WTC11 (cell line): Measurements from ENCODE around the gene RANGAP1. TPM values are rescaled to one million over a fixed set of nuclear protein-coding genes. Genes with fewer than 3 reads are reported as not detected.

ENCODE experiments used
- ATAC-seq: fragments of 200-7000 bp; cut with Tn5 transposase; 2 replicates; pipeline ENCODE4 v1.10.0; 2021; ENCODE audit warnings: mild to moderate bottlenecking, moderate library complexity
- CTCF ChIA-PET: fragments of 300-600 bp; sonication (Branson Sonifier 250); formaldehyde crosslinking; loops from one replicate; lab custom pipeline; 2021; ENCODE audit warnings: antibody characterized with exemption; lab: Charles Lee
- POLR2A ChIA-PET: fragments of 350-600 bp; sonication (Branson Sonifier 250); formaldehyde crosslinking; loops from one replicate; lab custom pipeline; 2021; ENCODE audit warnings: antibody characterized with exemption; lab: Charles Lee
- DNase-seq: peaks from one replicate; pipeline ENCODE4 v3.0.0; 2021; ENCODE audit warnings: low spot score
- H3K27ac Mint-ChIP-seq: 2 replicates; pipeline ENCODE4 v1.8.0; 2021; ENCODE audit warnings: mixed read lengths
- H3K27me3 Mint-ChIP-seq: 2 replicates; pipeline ENCODE4 v1.8.0; 2021; ENCODE audit warnings: low read depth, mild to moderate bottlenecking, moderate library complexity, mixed read lengths
- H3K36me3 Mint-ChIP-seq: 2 replicates; pipeline ENCODE4 v1.8.0; 2021; ENCODE audit warnings: mixed read lengths
- H3K4me1 Mint-ChIP-seq: 2 replicates; pipeline ENCODE4 v1.8.0; 2022; ENCODE audit warnings: mixed read lengths
- H3K4me3 Mint-ChIP-seq: 2 replicates; pipeline ENCODE4 v1.8.0; 2021; ENCODE audit warnings: mild to moderate bottlenecking, moderate library complexity, mixed read lengths
- H3K9me3 Mint-ChIP-seq: 2 replicates; pipeline ENCODE4 v1.8.0; 2021; ENCODE audit warnings: mixed read lengths
- AR ChIP-seq: fragments of 250-450 bp; sonication (Bioruptor Pico); IDR thresholded peaks from 2 replicates; pipeline ENCODE4 v1.9.0; 2021; ENCODE audit warnings: mild to moderate bottlenecking
- ATF1 ChIP-seq: sonication (generic); formaldehyde crosslinking; IDR thresholded peaks from 2 replicates; pipeline ENCODE4 v1.8.1; 2023; ENCODE audit warnings: mild to moderate bottlenecking, moderate library complexity, missing genetic modification reagents
- CBFB ChIP-seq: sonication (generic); formaldehyde crosslinking; IDR thresholded peaks from 2 replicates; pipeline ENCODE4 v1.8.1; 2022; ENCODE audit warnings: mild to moderate bottlenecking, low read depth, missing genetic modification reagents
- ETV6 ChIP-seq: sonication (generic); formaldehyde crosslinking; IDR thresholded peaks from 2 replicates; pipeline ENCODE4 v1.8.1; 2022; ENCODE audit warnings: mild to moderate bottlenecking, missing genetic modification reagents
- GRHL2 ChIP-seq: fragments of 250-450 bp; sonication (Bioruptor Pico); IDR thresholded peaks from 2 replicates; pipeline ENCODE4 v1.8.0; 2022; ENCODE audit warnings: mild to moderate bottlenecking, moderate library complexity; ENCODE audit not compliant: insufficient replicate concordance, severe bottlenecking
- NFATC4 ChIP-seq: fragments of 250-450 bp; sonication (Bioruptor Pico); IDR thresholded peaks from 2 replicates; pipeline ENCODE4 v1.9.0; 2021; ENCODE audit warnings: mild to moderate bottlenecking
- NFYB ChIP-seq: sonication (generic); formaldehyde crosslinking; conservative IDR thresholded peaks from 2 replicates; pipeline ENCODE4 v1.8.0; 2022; ENCODE audit warnings: low read depth, missing genetic modification reagents
- SMAD3 ChIP-seq: sonication (generic); formaldehyde crosslinking; IDR thresholded peaks from 2 replicates; pipeline ENCODE4 v1.8.0; 2022; ENCODE audit warnings: missing genetic modification reagents, mild to moderate bottlenecking, borderline replicate concordance
- SMAD4 ChIP-seq: sonication (generic); formaldehyde crosslinking; IDR thresholded peaks from 2 replicates; pipeline ENCODE4 v1.8.0; 2022; ENCODE audit warnings: mild to moderate bottlenecking, missing genetic modification reagents
- TEAD1 ChIP-seq: sonication (generic); formaldehyde crosslinking; IDR thresholded peaks from 2 replicates; pipeline ENCODE4 v1.8.0; 2022; ENCODE audit warnings: mild to moderate bottlenecking, missing genetic modification reagents
- ZBTB43 ChIP-seq: sonication (generic); formaldehyde crosslinking; IDR thresholded peaks from 2 replicates; pipeline ENCODE4 v1.8.1; 2023; ENCODE audit warnings: mild to moderate bottlenecking, missing genetic modification reagents
- ZNF232 ChIP-seq: sonication (generic); formaldehyde crosslinking; IDR thresholded peaks from 2 replicates; pipeline ENCODE4 v1.8.0; 2022; ENCODE audit warnings: mild to moderate bottlenecking, missing genetic modification reagents
- ZNF263 ChIP-seq: sonication (generic); formaldehyde crosslinking; IDR thresholded peaks from 2 replicates; pipeline ENCODE4 v1.8.1; 2022; ENCODE audit warnings: low read depth, mild to moderate bottlenecking, moderate library complexity, missing genetic modification reagents
- ZNF396 ChIP-seq: fragments of 250-450 bp; sonication (Bioruptor Pico); IDR thresholded peaks from 2 replicates; pipeline ENCODE4 v1.8.0; 2021; ENCODE audit warnings: mild to moderate bottlenecking, moderate library complexity, borderline replicate concordance
- total RNA-seq: library from RNA; stranded (reverse); gene quantifications from 3 replicates; pipeline ENCODE4 v1.2.3, GENCODE V29; 2021
- TF ChIP-seq, protein P1 (sequence below): fragments of 250-450 bp; sonication (Bioruptor Pico); IDR thresholded peaks from 2 replicates; pipeline ENCODE4 v1.9.0; 2021; ENCODE audit warnings: mild to moderate bottlenecking
- TF ChIP-seq, protein P2 (sequence below): sonication (generic); formaldehyde crosslinking; IDR thresholded peaks from 2 replicates; pipeline ENCODE4 v1.8.0; 2022; ENCODE audit warnings: missing genetic modification reagents
- TF ChIP-seq, protein P3 (sequence below): sonication (generic); formaldehyde crosslinking; IDR thresholded peaks from 2 replicates; pipeline ENCODE4 v1.8.1; 2022; ENCODE audit warnings: low read depth, mild to moderate bottlenecking, moderate library complexity, missing genetic modification reagents, borderline replicate concordance
- TF ChIP-seq, protein P4 (sequence below): sonication (generic); formaldehyde crosslinking; IDR thresholded peaks from 2 replicates; pipeline ENCODE4 v1.8.1; 2023; ENCODE audit warnings: mild to moderate bottlenecking, missing genetic modification reagents, moderate library complexity
- TF ChIP-seq, protein P5 (sequence below): sonication (generic); formaldehyde crosslinking; conservative IDR thresholded peaks from 2 replicates; pipeline ENCODE4 v1.8.1; 2023; ENCODE audit warnings: mild to moderate bottlenecking, low read depth, missing genetic modification reagents, moderate library complexity
- TF ChIP-seq, protein P6 (sequence below): sonication (generic); formaldehyde crosslinking; IDR thresholded peaks from 2 replicates; pipeline ENCODE4 v1.8.0; 2022; ENCODE audit warnings: mild to moderate bottlenecking, missing genetic modification reagents

The RANGAP1 gene
- total RNA-seq, 1 experiment from 2014 or later: 160 TPM

DNA sequence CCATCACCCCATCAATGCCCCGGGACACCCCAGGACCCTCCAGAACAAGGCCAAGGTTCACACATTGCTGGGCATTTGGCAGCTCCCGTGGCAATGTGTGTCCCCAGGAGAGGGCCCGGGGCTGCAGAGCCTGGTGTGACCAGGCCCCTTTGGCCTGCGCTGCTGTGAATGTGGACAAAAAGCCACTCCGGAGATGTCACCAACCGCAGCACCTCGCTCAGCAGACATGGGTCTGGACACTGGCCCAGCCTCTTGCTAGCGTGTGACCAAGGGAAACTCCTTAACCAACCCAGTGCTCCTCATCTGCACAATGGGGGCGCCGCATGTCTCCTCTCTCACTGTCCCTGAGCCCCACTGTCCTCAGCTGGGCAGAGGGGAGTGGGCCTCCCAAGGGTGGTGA lies 37.2 kb downstream of the RANGAP1 start (continued):
- TF ChIP-seq, protein P1, sequence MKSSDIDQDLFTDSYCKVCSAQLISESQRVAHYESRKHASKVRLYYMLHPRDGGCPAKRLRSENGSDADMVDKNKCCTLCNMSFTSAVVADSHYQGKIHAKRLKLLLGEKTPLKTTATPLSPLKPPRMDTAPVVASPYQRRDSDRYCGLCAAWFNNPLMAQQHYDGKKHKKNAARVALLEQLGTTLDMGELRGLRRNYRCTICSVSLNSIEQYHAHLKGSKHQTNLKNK (CRISPR knock-in tag): no peak
- no peak for TF ChIP-seq NFATC4 (CRISPR knock-in tag)

DNA sequence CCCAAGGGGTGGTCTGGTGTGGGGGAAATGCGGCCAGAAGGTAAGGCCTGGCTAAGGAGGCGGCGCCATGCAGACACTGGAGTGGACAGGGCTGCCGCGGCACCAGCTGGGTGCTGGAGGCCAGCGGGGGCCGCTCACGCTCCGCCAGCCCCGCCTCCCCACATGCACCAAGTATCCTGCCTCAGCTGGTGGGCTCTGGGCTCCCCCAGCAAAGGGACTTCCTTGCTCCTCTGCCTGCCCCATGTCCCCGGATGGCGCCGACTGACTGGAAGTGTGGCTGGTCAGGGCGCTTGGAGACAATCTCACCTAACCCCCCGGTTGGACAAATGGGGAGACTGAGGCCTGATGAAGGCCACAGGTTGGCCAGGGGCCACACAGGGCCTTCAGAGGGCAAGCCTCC lies 37.7 kb downstream of the RANGAP1 start:
- peaks cover 42% of the 10 kb centered on the region for H3K36me3 Mint-ChIP-seq
- no peak overlapping the region for H3K27ac Mint-ChIP-seq
- ChIA-PET POLR2A (no interaction called here), CTCF (interaction anchor here (0.5 kb wide), 1 partner anchor 538 kb away, joined by 4 read pairs; no protein-coding TSS in a partner anchor)
- TF ChIP-seq ZBTB43 (CRISPR knock-in tag) (no peak), SMAD3 (CRISPR knock-in tag) (no peak), CBFB (CRISPR knock-in tag) (no peak), TEAD1 (no peak), NFYB (CRISPR knock-in tag) (no peak), SMAD4 (CRISPR knock-in tag) (no peak), ZNF396 (CRISPR knock-in tag) (no peak), AR (CRISPR knock-in tag) (no peak), GRHL2 (no peak), ZNF232 (no peak), ZNF263 (CRISPR knock-in tag) (no peak), ATF1 (no peak), ETV6 (no peak), NFATC4 (CRISPR knock-in tag) (no peak)
- TF ChIP-seq, protein P2, sequence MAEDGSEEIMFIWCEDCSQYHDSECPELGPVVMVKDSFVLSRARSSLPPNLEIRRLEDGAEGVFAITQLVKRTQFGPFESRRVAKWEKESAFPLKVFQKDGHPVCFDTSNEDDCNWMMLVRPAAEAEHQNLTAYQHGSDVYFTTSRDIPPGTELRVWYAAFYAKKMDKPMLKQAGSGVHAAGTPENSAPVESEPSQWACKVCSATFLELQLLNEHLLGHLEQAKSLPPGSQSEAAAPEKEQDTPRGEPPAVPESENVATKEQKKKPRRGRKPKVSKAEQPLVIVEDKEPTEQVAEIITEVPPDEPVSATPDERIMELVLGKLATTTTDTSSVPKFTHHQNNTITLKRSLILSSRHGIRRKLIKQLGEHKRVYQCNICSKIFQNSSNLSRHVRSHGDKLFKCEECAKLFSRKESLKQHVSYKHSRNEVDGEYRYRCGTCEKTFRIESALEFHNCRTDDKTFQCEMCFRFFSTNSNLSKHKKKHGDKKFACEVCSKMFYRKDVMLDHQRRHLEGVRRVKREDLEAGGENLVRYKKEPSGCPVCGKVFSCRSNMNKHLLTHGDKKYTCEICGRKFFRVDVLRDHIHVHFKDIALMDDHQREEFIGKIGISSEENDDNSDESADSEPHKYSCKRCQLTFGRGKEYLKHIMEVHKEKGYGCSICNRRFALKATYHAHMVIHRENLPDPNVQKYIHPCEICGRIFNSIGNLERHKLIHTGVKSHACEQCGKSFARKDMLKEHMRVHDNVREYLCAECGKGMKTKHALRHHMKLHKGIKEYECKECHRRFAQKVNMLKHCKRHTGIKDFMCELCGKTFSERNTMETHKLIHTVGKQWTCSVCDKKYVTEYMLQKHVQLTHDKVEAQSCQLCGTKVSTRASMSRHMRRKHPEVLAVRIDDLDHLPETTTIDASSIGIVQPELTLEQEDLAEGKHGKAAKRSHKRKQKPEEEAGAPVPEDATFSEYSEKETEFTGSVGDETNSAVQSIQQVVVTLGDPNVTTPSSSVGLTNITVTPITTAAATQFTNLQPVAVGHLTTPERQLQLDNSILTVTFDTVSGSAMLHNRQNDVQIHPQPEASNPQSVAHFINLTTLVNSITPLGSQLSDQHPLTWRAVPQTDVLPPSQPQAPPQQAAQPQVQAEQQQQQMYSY (CRISPR knock-in tag): no peak
- TF ChIP-seq, protein P3, sequence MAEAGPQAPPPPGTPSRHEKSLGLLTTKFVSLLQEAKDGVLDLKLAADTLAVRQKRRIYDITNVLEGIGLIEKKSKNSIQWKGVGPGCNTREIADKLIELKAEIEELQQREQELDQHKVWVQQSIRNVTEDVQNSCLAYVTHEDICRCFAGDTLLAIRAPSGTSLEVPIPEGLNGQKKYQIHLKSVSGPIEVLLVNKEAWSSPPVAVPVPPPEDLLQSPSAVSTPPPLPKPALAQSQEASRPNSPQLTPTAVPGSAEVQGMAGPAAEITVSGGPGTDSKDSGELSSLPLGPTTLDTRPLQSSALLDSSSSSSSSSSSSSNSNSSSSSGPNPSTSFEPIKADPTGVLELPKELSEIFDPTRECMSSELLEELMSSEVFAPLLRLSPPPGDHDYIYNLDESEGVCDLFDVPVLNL (CRISPR knock-in tag): no peak
- TF ChIP-seq, protein P1 (CRISPR knock-in tag): no peak
- TF ChIP-seq, protein P4, sequence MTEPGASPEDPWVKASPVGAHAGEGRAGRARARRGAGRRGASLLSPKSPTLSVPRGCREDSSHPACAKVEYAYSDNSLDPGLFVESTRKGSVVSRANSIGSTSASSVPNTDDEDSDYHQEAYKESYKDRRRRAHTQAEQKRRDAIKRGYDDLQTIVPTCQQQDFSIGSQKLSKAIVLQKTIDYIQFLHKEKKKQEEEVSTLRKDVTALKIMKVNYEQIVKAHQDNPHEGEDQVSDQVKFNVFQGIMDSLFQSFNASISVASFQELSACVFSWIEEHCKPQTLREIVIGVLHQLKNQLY: no peak
- TF ChIP-seq, protein P5, sequence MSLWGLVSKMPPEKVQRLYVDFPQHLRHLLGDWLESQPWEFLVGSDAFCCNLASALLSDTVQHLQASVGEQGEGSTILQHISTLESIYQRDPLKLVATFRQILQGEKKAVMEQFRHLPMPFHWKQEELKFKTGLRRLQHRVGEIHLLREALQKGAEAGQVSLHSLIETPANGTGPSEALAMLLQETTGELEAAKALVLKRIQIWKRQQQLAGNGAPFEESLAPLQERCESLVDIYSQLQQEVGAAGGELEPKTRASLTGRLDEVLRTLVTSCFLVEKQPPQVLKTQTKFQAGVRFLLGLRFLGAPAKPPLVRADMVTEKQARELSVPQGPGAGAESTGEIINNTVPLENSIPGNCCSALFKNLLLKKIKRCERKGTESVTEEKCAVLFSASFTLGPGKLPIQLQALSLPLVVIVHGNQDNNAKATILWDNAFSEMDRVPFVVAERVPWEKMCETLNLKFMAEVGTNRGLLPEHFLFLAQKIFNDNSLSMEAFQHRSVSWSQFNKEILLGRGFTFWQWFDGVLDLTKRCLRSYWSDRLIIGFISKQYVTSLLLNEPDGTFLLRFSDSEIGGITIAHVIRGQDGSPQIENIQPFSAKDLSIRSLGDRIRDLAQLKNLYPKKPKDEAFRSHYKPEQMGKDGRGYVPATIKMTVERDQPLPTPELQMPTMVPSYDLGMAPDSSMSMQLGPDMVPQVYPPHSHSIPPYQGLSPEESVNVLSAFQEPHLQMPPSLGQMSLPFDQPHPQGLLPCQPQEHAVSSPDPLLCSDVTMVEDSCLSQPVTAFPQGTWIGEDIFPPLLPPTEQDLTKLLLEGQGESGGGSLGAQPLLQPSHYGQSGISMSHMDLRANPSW (CRISPR knock-in tag): no peak
- TF ChIP-seq, protein P6, sequence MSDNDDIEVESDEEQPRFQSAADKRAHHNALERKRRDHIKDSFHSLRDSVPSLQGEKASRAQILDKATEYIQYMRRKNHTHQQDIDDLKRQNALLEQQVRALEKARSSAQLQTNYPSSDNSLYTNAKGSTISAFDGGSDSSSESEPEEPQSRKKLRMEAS (CRISPR knock-in tag): no peak
- no peaks in the 10 kb centered on the region for H3K9me3 Mint-ChIP-seq
- ATAC-seq (no peak), DNase-seq (no peak)
- H3K4me1 Mint-ChIP-seq: no peaks in the 10 kb centered on the region
- no peaks in the 10 kb centered on the region for H3K27me3 Mint-ChIP-seq
- H3K4me3 Mint-ChIP-seq: no peak overlapping the region
